GM21717 (cell line): ENCODE results near the gene TFPT.
A peak's percentile ranks its signal among the peaks of the same experiment; 100 is the strongest.

Experiments used
- ATAC-seq: cut with Tn5 transposase; IDR thresholded peaks from one replicate; pipeline ENCODE4 v1.9.1; 2021; ENCODE audit warnings: mild to moderate bottlenecking, moderate library complexity; ENCODE audit not compliant: unreplicated experiment

Gene TFPT

DNA sequence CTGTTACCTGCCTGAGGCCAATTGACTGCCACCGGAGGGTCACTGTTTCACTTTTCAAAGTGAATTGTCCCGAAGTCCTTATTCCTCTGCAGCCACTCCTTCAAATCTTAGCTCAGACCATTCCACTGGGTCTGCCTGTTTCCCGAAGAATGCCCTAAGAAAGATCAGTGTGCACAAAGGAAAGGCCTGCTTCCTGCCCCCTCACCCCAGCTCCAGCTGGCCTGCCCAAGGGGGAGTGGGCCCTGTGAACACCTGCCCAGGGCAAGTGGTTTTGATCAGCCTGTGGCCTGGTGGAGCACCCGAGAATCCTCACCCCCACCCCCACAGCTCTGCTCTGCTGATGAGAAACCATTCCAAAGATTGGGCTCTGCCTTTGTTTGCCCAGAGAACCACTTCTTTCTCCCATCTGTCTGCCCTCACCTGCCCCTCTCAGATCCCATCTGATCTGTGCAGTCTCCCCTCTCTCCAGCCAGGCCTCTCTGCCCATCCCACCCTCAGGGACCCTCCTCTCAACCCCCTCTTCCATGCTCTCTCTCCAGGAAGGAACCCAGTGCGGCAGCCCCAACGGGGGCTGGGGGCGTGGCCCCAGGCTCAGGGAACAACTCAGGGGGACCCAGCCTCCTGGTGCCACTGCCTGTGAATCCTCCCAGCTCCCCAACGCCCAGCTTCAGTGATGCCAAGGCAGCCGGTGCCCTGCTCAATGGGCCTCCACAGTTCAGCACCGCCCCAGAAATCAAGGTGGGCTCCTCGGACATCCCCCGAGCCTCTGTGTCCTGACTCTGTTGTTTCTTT, 33.8 kb upstream of the TFPT start:
- ATAC-seq, result no peak

DNA sequence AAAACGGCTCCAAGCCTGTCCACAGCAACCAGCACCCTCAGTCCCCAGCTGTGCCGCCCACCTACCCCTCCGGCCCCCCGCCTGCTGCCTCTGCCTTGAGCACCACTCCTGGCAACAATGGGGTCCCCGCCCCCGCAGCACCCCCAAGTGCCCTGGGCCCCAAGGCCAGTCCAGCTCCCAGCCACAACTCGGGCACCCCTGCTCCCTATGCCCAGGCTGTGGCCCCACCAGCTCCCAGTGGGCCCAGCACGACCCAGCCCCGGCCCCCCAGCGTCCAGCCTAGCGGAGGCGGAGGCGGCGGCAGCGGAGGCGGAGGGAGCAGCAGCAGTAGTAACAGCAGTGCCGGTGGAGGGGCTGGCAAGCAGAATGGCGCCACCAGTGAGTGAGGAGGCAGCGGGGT, 32.7 kb upstream of the TFPT start:
- ATAC-seq, result no peak

DNA sequence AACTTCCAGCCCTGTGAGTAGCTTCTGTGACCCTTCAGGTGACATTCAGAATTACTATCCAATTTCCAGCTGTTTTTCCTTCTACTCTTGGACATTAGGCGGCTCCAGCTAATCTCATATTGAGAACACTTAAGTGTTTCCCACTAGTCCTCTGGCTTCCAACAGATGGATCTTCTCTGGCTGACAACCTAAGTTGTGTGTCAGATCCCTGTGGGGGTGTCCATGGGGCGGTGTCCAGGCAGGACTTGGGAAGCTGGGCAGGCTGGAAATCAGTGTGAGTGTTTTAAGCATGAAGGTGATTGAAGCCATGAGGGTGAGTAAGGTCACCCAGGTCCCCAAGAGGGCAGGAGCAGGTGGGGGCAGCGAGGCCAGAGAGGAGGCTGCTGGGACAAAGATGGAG, 32.2 kb upstream of the TFPT start:
- ATAC-seq, result no peak

DNA sequence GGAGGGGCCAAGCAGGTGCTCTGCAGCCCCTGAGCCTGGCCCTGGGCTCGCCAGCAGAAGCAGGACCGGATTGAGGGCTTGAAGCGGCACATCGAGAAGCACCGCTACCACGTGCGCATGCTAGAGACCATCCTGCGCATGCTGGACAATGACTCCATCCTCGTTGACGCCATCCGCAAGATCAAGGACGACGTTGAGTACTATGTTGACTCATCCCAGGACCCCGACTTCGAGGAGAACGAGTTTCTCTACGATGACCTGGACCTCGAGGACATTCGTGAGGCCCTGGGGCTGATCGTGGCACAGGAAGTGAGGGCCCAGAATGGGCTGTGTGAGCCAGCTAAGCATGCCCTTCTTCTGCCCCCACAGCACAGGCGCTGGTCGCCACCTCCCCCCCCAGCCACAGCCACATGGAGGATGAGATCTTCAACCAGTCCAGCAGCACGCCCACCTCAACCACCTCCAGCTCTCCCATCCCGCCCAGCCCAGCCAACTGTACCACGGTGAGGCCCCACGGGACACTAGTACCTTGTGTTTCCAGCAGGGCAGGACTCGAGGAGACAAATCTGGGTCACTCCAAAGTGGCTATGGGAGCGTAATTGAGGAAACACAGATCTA, 30.2 kb upstream of the TFPT start:
- no peak for ATAC-seq

DNA sequence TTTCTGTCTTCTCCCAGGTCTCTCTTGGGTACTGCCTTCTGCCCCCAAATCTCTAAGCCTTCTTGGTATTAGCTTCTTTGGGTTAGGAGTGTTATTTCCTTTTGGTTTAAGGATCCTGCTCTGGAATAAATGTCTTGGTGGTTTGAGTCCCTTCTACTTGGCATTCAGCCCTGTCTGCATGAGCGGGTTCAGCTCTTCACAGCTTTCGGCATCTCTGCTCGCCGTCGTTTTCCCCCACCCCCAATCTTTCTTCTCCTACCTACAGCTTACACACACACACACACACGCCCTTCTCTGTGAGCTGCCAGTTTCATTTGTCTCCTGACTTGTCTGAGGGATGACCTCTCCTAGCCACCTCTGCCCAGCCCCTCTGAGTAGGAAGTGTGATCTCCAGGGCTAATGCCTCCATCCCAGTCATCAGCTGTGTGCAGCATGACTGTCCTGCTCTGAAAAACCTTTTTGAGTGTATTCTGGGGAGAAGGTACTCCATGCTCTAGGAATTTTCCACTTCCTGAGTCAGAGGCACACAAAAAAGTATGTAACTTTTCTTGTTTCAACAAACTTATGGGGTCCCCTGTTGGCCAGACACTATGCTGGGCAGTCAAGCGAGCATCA, 26.8 kb upstream of the TFPT start:
- no peak for ATAC-seq

DNA sequence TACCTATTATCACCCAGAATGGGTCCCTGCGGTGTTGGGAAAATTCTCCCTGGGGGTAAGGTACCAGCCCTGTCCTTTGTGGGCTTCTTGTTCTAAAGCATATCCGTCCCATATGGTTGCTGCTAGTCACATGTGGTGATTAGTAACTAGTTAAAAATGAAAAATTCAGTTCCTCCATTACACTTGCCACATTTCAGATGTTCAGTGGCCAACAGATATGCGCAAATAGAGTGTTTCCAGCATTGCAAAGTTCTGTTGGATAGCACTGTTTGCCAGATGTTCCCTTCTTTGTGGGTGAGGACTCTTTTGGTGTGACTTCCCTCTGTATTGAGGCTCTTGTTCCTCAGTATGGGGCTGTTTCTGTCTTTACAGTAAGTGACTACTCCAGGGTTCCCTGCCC, 25.9 kb upstream of the TFPT start:
- ATAC-seq, result no peak

DNA sequence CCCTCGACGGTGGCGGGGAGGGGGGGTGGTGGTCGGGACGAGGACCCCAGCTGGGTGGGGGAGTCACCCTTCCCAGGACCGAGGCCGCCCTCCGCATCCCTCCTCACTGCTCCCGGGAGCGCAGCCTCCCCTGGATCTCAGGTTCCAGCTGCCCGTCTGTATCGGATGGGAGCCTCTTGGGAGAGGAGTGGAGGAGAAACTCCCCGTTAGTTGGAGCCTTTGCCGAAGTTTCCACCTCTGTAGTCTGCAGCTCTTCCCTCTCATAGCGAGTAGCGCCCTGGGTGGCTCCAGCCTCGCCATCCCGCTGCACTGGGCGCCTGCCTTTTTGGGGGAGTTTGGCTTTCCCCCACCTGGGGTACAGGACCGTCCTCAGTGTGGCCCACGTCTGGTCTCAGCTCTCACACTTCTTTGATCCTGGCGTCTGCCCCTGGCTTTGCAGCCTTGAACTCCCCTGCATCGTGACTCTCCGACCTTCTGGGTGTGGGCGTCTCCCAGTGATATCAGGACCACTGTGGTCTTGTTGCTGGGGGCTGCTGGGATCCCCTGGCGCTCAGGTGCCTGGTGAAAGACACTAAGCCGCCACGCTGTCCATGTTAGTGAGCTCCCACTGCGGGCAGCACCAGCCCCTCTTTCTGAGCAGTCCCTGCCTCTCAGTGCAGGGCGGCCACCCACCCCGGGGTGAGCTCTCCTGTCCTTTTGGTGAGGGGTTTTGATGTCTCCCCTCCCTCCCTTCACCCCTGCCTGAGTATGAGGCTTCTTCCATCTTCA, 23.2 kb upstream of the TFPT start:
- no peak for ATAC-seq

DNA sequence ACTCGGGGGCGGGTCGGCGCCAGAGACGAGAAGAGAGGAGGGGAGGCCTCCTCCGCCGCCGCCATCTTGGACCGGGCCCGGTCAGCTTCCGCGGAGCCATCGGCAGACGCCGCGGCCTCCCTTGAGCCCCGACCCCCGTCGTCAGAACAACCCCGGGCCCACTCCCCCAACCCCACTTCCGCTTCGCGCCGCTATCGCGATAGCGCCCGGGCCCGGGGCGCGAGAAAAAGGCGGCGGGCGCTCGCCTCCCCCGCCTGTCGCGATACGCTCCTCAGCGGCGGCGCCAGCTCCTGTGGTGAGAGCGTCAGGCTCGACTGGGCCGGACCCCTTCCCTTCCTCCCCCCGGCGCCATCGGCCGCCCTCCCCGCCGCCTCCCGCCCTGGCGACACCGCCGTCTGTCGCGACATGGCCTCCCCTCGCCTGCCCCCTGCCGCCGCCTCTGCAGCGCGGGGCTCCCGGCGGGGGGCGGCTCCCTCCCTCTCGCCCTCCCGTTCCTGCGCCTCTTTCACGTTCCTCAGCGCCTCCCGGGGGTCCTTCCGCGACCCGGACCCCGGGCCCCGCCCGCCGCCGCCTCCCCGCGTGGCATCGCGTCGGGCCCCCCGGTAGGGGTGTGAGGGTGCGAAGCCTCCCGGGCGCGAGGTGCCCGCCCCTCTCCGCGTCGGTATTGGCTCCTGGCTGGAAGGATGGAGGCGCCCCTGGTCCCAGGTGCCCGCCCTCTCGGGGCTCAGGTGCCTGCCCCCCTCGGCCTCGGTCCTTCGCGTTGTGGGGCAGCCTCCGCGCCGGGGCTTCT, 22.4 kb upstream of the TFPT start, which contains the start of gene CNOT3:
Gene CNOT3, plus strand, starts transcription at position 64 of the 790 bp plus-strand sequence. CDS start 5,217 bp downstream, outside the sequence.
- ATAC-seq, result no peak

DNA sequence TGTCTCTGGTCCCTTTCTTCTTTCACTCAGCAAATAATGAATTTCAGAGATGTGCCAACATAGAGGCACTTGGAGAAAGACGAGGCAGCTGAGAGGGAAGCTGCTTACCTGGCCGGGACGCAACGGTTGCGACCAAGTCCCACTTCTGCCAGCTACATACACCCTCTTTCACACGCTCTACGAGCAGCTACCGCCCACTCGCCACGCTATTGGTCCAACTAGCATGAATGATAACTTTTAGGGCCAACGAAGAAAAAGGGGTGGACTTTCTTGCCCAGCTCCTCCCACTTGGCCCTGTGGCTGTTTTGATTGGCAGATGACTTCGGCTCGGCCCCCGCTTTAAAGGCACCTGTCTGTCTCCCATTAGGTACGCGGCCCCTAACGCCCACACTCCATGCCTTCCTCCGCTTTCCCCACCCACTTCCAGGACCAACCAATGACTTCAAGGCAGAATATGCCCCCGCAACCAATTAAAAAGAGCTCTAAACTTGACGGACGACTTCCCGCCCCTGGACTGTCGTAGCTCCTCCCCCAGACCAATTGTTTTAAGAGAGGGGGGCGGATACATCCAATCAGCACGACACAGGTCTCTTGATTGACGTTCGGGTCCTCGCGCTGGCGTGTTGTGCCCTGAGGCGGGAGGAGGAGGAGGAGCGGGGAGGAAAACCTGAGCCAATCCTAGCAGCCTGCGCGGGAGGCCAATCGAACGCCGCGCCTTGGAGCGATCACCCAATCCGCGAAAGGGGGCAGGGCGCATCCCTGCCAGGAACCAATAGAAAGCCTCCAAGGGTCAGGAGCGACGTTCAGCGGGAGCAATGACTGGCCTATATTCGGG, 21.6 kb upstream of the TFPT start:
- peak; percentile 75 for ATAC-seq

DNA sequence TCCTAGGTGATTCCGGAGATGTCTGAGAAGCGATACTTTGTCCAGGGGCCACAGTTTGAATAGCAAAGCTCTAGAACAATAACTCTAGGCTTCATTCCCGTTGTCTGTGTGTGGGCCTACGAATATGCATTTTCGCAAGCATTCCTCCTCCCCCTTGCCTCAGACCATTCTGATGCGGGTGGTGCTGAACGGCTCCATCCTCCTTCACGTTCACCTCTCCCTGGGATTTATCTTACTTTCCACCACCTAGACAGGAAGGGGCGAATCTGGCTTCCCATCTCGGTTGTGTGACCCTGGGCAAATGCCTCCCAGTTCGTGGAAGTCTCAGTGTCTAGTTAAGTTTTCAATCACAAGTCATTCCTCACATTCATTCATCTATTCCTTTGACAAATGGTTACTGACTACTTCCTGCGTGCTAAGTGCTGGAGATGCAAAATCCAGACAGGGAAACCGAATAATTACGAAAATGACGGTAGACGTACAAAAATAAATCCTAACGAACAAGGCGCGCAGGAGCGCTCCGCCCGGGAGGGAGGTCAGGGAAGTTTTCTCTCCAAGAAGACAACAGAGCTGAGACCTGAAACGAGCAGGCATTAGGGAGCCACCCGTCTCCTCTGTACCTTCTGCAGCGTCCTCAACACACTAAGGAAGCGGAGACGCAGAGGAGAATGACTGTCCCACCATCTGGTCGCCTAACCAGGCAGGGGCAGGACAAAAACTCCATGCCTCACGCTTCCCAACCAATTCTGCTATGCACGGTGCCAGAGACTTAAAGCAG, 20.8 kb upstream of the TFPT start:
- no peak for ATAC-seq

DNA sequence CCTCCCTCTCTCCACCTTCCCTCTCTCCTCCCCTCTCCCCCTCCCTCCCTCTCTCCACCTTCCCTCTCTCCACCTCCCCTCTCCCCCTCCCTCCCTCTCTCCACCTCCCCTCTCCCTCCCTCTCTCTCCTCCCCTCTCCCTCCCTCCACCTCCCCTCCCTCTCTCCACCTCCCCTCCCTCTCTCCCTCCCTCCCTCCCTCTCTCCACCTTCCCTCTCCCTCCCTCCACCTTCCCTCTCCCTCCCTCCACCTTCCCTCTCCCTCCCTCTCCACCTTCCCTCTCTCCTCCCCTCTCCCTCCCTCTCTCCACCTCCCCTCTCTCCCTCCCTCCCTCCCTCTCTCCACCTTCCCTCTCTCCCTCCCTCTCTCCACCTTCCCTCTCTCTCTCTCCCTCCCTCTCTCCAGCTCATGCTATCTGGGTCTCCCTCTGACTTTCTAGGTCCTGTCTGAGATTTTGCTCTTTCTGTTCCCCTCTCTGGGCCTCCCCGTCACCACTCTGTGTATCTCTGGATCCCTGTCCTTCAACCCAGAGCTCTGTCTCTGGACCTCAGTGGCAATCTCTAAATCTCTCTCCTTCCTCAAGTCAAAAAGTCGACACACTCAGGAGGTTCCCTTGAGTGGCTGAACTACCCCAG, 18.6 kb upstream of the TFPT start:
- no peak for ATAC-seq

DNA sequence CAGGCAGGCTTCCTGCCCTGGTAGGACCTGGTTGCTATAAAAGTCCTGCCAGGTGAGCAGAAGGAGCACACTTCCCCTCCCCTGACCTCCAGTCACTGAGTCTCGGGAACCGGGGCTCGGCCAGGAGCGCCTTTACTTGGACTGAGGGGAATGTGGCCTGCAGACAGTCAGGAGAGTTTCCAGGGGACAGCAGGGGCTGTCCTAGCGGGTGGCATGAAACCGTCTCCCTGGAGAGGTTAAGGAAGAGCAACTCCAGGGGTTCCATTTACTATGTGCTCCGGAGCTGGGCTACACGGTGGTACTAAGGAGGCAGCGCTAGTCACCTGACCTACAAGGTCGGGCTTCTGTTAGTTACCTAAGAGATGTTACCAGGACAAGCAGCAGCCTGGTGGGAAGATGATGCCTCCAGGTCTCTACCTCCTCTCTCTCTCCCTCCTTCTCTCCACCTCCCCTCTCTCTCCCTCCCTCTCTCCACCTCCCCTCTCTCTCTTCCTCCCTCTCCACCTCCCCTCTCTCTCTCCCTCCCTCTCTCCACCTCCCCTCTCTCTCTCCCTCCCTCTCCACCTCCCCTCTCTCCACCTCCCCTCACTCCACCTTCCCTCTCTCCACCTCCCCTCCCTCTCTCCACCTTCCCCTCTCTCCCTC, 18.0 kb upstream of the TFPT start:
- no peak for ATAC-seq

DNA sequence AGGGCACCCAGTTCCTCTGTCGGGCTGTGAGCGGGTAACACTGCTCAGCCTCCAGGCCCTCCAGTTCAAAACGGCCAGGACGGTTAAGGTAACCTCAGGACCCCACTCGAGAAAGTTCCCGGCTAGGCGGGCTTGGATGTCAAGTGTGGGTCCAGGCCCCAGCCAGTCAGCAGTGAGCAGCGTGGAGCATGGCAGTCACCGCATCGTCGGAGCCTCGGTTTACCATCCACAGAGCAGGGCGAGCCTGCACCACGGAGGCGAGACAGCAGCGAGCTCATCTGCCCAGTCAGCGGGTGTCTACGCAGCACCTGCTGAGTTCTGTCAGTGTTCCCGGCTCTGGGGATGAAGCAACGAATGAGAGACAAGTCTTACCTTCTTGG, 14.2 kb upstream of the TFPT start:
- ATAC-seq, result no peak

DNA sequence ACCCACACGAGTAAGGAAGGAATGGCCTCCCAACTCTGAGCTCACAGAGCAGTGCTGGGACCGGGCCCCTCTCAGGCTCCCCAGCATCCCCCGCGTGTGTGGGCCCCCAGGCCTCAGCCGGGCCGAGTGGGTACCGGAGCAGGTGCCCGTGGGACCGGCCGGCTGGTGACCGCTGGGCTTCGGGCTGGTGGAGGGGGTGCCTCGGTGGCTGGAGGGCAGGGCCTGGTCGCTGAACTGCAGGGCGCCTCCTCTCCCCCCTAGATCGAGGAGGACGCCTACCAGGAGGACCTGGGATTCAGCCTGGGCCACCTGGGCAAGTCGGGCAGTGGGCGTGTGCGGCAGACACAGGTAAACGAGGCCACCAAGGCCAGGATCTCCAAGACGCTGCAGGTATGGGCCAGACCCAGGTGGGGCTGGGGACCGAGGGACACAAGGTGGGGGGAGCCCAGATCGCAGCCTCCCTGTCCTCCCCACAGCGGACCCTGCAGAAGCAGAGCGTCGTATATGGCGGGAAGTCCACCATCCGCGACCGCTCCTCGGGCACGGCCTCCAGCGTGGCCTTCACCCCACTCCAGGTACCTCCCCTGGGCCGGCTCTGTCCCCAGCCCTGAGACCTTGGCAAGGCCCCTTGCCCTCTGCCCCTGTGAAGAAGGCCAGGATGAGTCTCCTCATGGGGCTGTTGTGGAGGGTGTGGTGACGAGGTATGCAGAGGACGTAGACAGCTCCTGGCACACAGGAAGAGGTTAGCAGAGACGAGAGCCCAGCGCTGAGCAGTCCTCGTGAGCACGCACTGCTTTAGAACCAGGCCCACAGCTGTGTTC, 13.5 kb upstream of the TFPT start:
- ATAC-seq, result no peak

DNA sequence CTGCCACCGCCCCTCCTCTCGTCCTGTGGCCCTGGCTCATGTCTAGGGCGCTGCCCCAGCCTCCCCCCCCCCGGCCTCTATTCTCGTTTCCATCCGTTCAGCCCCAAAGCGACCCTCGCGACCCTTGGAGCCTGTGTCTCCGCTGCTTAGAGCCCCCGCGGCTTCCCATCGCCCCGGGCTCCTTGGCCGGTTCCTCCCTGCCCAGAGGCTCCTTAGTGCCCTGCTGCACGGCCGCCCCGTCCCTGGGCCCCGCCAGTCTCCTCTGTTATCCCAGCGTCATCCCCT, 12.9 kb upstream of the TFPT start:
- ATAC-seq, result no peak

DNA sequence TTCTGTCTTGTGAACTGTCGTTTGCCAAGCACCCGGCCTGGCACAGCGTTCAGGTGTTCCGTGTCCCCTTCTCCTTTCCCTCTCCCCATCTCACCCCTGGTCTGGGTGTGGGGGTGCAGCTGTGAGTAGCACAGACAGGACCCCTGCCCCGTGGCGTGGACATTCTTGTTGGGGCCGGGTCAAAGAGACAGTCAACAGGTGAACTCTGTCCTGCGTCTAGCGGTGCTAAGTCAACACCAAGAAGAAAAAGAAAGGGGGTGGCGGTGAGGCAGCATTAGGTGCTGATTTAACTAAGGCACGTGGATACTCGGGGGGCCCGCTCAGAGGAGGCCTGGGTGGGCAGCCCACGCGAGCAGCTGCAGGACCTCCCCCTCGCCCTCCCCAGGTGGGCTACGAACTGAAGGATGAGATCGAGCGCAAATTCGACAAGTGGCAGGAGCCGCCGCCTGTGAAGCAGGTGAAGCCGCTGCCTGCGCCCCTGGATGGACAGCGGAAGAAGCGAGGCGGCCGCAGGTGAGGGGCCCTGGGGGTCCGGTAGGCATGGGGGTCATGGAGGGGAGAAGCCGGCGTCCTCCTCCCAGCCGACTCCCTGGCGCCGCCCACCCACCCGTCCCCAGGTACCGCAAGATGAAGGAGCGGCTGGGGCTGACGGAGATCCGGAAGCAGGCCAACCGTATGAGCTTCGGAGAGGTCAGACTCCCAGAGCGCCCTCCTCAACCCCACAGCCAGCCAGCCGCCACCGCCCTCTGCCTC, 12.4 kb upstream of the TFPT start:
- ATAC-seq, result no peak

DNA sequence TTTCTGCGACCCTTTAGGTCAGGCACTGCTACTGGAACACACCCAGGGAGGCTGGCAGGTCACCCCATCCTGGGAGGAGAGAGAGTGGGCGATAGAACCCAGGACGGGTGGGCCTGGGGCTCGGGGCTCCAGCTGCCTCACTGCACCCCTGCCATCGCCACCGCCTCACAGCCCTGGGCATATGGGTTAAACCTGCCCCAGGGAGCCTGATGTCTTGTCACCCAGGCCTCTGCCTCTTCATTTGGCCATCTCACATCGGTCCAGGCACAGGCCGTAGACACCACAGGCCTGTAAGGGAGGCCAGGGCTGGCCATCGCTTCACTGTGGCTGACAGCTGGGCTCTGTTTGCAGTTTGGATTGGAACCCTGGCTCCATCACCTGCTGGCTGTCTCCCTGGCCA, 10.3 kb upstream of the TFPT start:
- ATAC-seq, result no peak
